IMR-90 (cell line): ENCODE data around the gene MEGF9. TPM values are rescaled to one million over a fixed set of nuclear protein-coding genes. Genes with fewer than 3 reads are reported as not detected.

Source experiments
- ATAC-seq: fragments of 200-7000 bp; cut with Tn5 transposase; 2 replicates; pipeline ENCODE4 v1.9.1; 2020; ENCODE audit warnings: low read depth, mild to moderate bottlenecking, moderate library complexity
- BruUV-seq: library from RNA; stranded (reverse); fragments of 400-500 nt; replicated peaks from 2 replicates; lab custom pipeline; 2021; lab: Mats Ljungman, UMichigan
- CTCF ChIA-PET: fragments of 300-600 bp; formaldehyde crosslinking; extraction: SDS; loops from one replicate; lab custom pipeline; 2021; ENCODE audit warnings: antibody characterized with exemption; lab: Yijun Ruan, JAX
- POLR2A ChIA-PET: fragments of 300-600 bp; sonication (Branson Sonifier 250); formaldehyde crosslinking; loops from one replicate; lab custom pipeline; 2022; ENCODE audit warnings: antibody characterized with exemption; ENCODE audit not compliant: unreplicated experiment; lab: Charles Lee
- DNase-seq: peaks from one replicate; pipeline ENCODE4 v3.0.0; 2013
- H2AFZ ChIP-seq: replicated peaks from 2 replicates; pipeline ENCODE3; 2013; ENCODE audit warnings: low read length, mild to moderate bottlenecking; ENCODE audit not compliant: poor library complexity
- H2AK5ac ChIP-seq: 2 replicates; pipeline ENCODE4 v1.6.1; 2013; ENCODE audit warnings: low read depth, low read length, inconsistent platforms
- H2AK9ac ChIP-seq: replicated peaks from 2 replicates; pipeline ENCODE3; 2013; ENCODE audit warnings: mild to moderate bottlenecking, low read depth, low read length, moderate library complexity; ENCODE audit not compliant: poor library complexity
- H2BK120ac ChIP-seq: 2 replicates; pipeline ENCODE4 v1.6.1; 2013; ENCODE audit warnings: low read depth, low read length, inconsistent platforms
- H2BK15ac ChIP-seq: 3 replicates; pipeline ENCODE4 v1.6.1; 2013; ENCODE audit warnings: low read depth, low read length, inconsistent platforms
- H2BK20ac ChIP-seq: 2 replicates; pipeline ENCODE4 v1.6.1; 2013; ENCODE audit warnings: low read depth, mild to moderate bottlenecking, inconsistent platforms, low read length, moderate library complexity
- H2BK5ac ChIP-seq: 2 replicates; pipeline ENCODE4 v1.6.1; 2013; ENCODE audit warnings: mild to moderate bottlenecking, low read depth, low read length, inconsistent platforms; ENCODE audit not compliant: poor library complexity, severe bottlenecking
- H3K14ac ChIP-seq: replicated peaks from 2 replicates; pipeline ENCODE4 v1.6.1; 2013; ENCODE audit warnings: low read depth, low read length, inconsistent platforms
- H3K18ac ChIP-seq: 2 replicates; pipeline ENCODE4 v1.6.1; 2013; ENCODE audit warnings: low read depth, low read length, control low read depth
- H3K23ac ChIP-seq: 2 replicates; pipeline ENCODE4 v1.6.1; 2013; ENCODE audit warnings: low read depth, low read length, inconsistent platforms
- H3K27ac ChIP-seq: 2 replicates; pipeline ENCODE4 v1.5.1; 2013; ENCODE audit warnings: mild to moderate bottlenecking, control low read depth, low read length; ENCODE audit not compliant: insufficient read depth
- H3K27me3 ChIP-seq: 2 replicates; pipeline ENCODE4 v1.6.1; 2013; ENCODE audit warnings: low read length; ENCODE audit not compliant: control insufficient read depth, insufficient read depth
- H3K36me3 ChIP-seq: 2 replicates; pipeline ENCODE4 v1.6.1; 2013; ENCODE audit warnings: low read length, mixed read lengths; ENCODE audit not compliant: control insufficient read depth, insufficient read depth
- H3K4ac ChIP-seq: 2 replicates; pipeline ENCODE4 v1.6.1; 2013; ENCODE audit warnings: low read depth, low read length, inconsistent platforms
- H3K4me1 ChIP-seq: 2 replicates; pipeline ENCODE4 v1.6.1; 2013; ENCODE audit warnings: low read length, mixed read lengths; ENCODE audit not compliant: control insufficient read depth, insufficient read depth
- H3K4me2 ChIP-seq: 2 replicates; pipeline ENCODE4 v1.6.1; 2013; ENCODE audit warnings: low read depth, mild to moderate bottlenecking, control low read depth, low read length, moderate library complexity
- H3K4me3 ChIP-seq: 2 replicates; pipeline ENCODE4 v1.5.1; 2013; ENCODE audit warnings: low read depth, mild to moderate bottlenecking, control low read depth, low read length, moderate library complexity; ENCODE audit not compliant: insufficient read depth
- H3K56ac ChIP-seq: 2 replicates; pipeline ENCODE4 v1.6.1; 2013; ENCODE audit warnings: low read length, inconsistent platforms; ENCODE audit not compliant: insufficient read depth; ENCODE audit errors: extremely low read depth
- H3K79me1 ChIP-seq, 2 experiments: 2 replicates each; pipeline ENCODE4 v1.6.1; 2013; ENCODE audit warnings: low read length in 2 of 2, inconsistent platforms in 1 of 2, low read depth in 1 of 2
- H3K9ac ChIP-seq: 2 replicates; pipeline ENCODE4 v1.6.1; 2013; ENCODE audit warnings: low read depth, low read length, control low read depth
- H3K9me1 ChIP-seq: 2 replicates; pipeline ENCODE4 v1.6.1; 2013; ENCODE audit warnings: low read length, inconsistent platforms; ENCODE audit not compliant: insufficient read depth
- H3K9me3 ChIP-seq: 2 replicates; pipeline ENCODE4 v1.6.1; 2013; ENCODE audit warnings: low read length; ENCODE audit not compliant: control insufficient read depth, insufficient read depth
- H4K20me1 ChIP-seq: 2 replicates; pipeline ENCODE4 v1.6.1; 2013; ENCODE audit warnings: low read length, inconsistent platforms; ENCODE audit not compliant: insufficient read depth
- H4K5ac ChIP-seq: 2 replicates; pipeline ENCODE4 v1.6.1; 2013; ENCODE audit warnings: mild to moderate bottlenecking, low read depth, low read length, control low read depth
- H4K8ac ChIP-seq, 2 experiments: 2 replicates each; pipeline ENCODE4 v1.6.1; 2013; ENCODE audit warnings: low read depth in 2 of 2, low read length in 2 of 2, control low read depth in 1 of 2, inconsistent platforms in 1 of 2
- H4K91ac ChIP-seq: 2 replicates; pipeline ENCODE4 v1.6.1; 2013; ENCODE audit warnings: low read depth, low read length, inconsistent platforms; ENCODE audit not compliant: insufficient read depth
- MAZ ChIP-seq: IDR thresholded peaks from 2 replicates; pipeline ENCODE4 v1.6.1; 2012; ENCODE audit warnings: low read depth, mild to moderate bottlenecking, low read length, improper control_type of control experiment, moderate library complexity, borderline replicate concordance
- NFE2L2 ChIP-seq: fragments of 150-350 bp; IDR thresholded peaks from 2 replicates; pipeline ENCODE4 v1.6.1; 2016; ENCODE audit warnings: low read depth, mild to moderate bottlenecking, low read length
- POLR2A ChIP-seq: IDR thresholded peaks from 2 replicates; pipeline ENCODE4 v1.6.1; 2012; ENCODE audit warnings: mild to moderate bottlenecking, low read depth, low read length
- RAD21 ChIP-seq: IDR thresholded peaks from 2 replicates; pipeline ENCODE4 v1.6.1; 2012; ENCODE audit warnings: low read length, improper control_type of control experiment
- RCOR1 ChIP-seq: IDR thresholded peaks from 2 replicates; pipeline ENCODE4 v1.6.1; 2012; ENCODE audit warnings: mild to moderate bottlenecking, low read length, improper control_type of control experiment; ENCODE audit not compliant: insufficient replicate concordance
- RFX5 ChIP-seq: IDR thresholded peaks from 2 replicates; pipeline ENCODE4 v1.8.0; 2012; ENCODE audit warnings: low read depth, mild to moderate bottlenecking, low read length, moderate library complexity
- WGBS, 2 experiments: methylation state at CpG; one replicate each; pipeline versions ENCODE4 v1.1.5 to v1.1.7; 2013; ENCODE audit warnings: missing lambda C conversion rate in 2 of 2; ENCODE audit not compliant: insufficient read length in 1 of 2; ENCODE audit errors: extremely low coverage in 2 of 2; 5-methylcytosine and 5-hydroxymethylcytosine counted together
- dilution Hi-C: fragments of 300-500 bp; cut with HindIII; formaldehyde crosslinking; loops from one replicate; pipeline ENCODE4 v1.14.3; 2018; ENCODE audit warnings: low sequenced_read_pairs; ENCODE audit not compliant: unreplicated experiment
- in situ Hi-C: fragments of 300-500 bp; cut with MboI; formaldehyde crosslinking; loops from 3 replicates; pipeline ENCODE4 v1.14.3; 2019; ENCODE audit warnings: low sequenced_read_pairs, inconsistent platforms, mixed read lengths
- intact Hi-C: fragments of 100-400 bp; cut with micrococcal nuclease; formaldehyde crosslinking; loops from 2 replicates; pipeline ENCODE4 v1.10.0; 2022
- polyA plus RNA-seq, 3 experiments: library from polyadenylated mRNA; depleted of rRNA; stranded (reverse); fragments of >200 nt; gene quantifications; 2 replicates each; pipeline ENCODE4 v1.2.3, GENCODE V29; 2012; ENCODE audit warnings: low replicate concordance in 1 of 3
- total RNA-seq: library from RNA; depleted of rRNA; stranded (reverse); fragments of >200 nt; gene quantifications from 2 replicates; pipeline ENCODE4 v1.2.3, GENCODE V29; 2012
- TF ChIP-seq, protein P1 (sequence below): fragments of 150-350 bp; IDR thresholded peaks from 2 replicates; pipeline ENCODE4 v1.6.1; 2016; ENCODE audit warnings: low read depth, mild to moderate bottlenecking, low read length, moderate library complexity, borderline replicate concordance
- TF ChIP-seq, protein P2 (sequence below): fragments of 150-350 bp; IDR thresholded peaks from 2 replicates; pipeline ENCODE4 v1.6.1; 2017; ENCODE audit warnings: mild to moderate bottlenecking, antibody characterized with exemption, low read length, low read depth

Gene MEGF9
- total and polyA plus RNA-seq, 2 of the 4 experiments (the other 2 are of a cell fraction), result 3.4 TPM

DNA sequence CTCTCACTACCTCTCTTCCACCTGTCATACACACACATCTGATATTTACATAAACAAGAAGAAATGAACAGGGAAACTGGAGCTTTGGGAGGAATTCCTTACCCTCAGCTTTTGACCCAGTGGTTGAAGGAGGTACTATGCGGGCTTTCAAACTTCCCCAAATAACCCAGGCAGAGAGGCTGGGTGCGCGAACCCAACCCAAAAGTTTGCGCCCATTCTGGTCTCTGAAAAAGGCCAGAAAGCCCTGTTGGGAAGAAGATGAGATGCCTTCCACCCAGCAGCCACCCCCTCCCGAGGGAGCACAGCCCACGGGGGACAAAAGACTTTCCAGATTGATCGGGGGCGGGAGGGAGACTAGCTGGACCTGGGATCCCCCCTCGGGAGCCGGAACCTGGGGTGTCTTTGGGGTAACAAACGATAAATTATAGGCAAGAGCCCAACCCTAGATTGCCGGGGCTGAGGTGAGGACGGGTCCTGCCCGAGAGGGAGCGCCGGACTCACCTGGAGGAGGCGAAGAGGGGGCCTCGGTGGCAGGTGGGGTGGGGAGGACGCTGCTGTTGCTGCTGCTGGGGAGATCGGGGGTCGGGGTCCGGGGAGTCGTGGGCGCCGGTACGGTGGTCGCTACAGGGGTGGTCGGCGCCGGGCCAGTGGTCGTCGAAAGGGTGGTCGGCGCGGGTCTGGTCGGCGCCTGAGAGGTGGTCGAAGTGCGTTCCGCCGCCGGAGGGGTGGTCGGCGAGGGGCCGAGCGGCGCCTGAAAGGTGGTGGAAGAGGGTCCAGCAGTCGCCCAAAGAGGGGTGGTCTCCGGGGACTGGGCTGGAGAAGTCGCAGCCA is 798 bp downstream of the MEGF9 start:
- ATAC-seq, result no peak

More for the DNA sequence above, 798 bp downstream of the MEGF9 start:
- TF ChIP-seq RFX5 (no peak), RAD21 (no peak), NFE2L2 (no peak), POLR2A (no peak), RCOR1 (no peak), MAZ (no peak)
- TF ChIP-seq, protein P1, sequence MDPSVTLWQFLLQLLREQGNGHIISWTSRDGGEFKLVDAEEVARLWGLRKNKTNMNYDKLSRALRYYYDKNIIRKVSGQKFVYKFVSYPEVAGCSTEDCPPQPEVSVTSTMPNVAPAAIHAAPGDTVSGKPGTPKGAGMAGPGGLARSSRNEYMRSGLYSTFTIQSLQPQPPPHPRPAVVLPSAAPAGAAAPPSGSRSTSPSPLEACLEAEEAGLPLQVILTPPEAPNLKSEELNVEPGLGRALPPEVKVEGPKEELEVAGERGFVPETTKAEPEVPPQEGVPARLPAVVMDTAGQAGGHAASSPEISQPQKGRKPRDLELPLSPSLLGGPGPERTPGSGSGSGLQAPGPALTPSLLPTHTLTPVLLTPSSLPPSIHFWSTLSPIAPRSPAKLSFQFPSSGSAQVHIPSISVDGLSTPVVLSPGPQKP, result no peak
- TF ChIP-seq, protein P2, sequence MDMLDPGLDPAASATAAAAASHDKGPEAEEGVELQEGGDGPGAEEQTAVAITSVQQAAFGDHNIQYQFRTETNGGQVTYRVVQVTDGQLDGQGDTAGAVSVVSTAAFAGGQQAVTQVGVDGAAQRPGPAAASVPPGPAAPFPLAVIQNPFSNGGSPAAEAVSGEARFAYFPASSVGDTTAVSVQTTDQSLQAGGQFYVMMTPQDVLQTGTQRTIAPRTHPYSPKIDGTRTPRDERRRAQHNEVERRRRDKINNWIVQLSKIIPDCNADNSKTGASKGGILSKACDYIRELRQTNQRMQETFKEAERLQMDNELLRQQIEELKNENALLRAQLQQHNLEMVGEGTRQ, result no peak
- Histone ChIP-seq H4K5ac (no peak overlapping the region), H2AK5ac (0 out of 2 replicates have a peak overlapping the region, but pooled peaks have one; percentile 3), H3K4ac (no peak overlapping the region), H2AK9ac (peak overlapping the region; percentile 86), H2BK120ac (no peak overlapping the region; the same call in 1 of the 2 replicates), H3K36me3 (no peaks in the 10 kb centered on the region), H2BK5ac (no peak overlapping the region), H3K79me1 (peaks cover 11 to 54% of the 10 kb centered on the region in 2 experiments; a peak in 3 of 4 replicates), H3K9me1 (peaks cover 3% of the 10 kb centered on the region; the same call in 1 of the 2 replicates), H2BK15ac (no peak overlapping the region), H4K91ac (no peak overlapping the region), H3K9ac (peak overlapping the region; percentile 75), H3K14ac (no peak overlapping the region), H3K18ac (no peak overlapping the region), H3K4me3 (peak overlapping the region; percentile 75), H4K20me1 (no peaks in the 10 kb centered on the region), H2BK20ac (no peak overlapping the region), H3K27me3 (no peaks in the 10 kb centered on the region), H4K8ac (no peak overlapping the region; a peak in 1 of 4 replicates), H3K9me3 (no peaks in the 10 kb centered on the region), H3K4me2 (peak overlapping the region; percentile 74), H3K23ac (peak overlapping the region; percentile 31; the same call in 1 of the 2 replicates), H2AFZ (peak overlapping the region; percentile 94), H3K56ac (no peak overlapping the region), H3K27ac (peak overlapping the region; percentile 34; the same call in 1 of the 2 replicates), H3K4me1 (peaks cover 13% of the 10 kb centered on the region)
- 0% methylated on average over 24 of the region's 50 CpGs; no CpG with 5 or more reads in 1 of the 2 experiments for WGBS, 2 experiments
- DNase-seq, result no peak
- in situ Hi-C loops (no loop called here), intact Hi-C loops (loop anchor here (2.0 kb wide), 1 partner anchor 93 kb away; no protein-coding TSS in a partner anchor), dilution Hi-C loops (no loop called here)
- ChIA-PET CTCF (interaction anchor here (0.5 to 1.0 kb wide), 2 partner anchors 17 to 112 kb away, joined by 4 read pairs; no protein-coding TSS in a partner anchor), POLR2A (no interaction called here)
- BruUV-seq, result no TSS peak
